GM20000 (cell line): ENCODE data around the gene SLX4IP.
"Not testable (repeated sequence)": the region's sequence is repeated elsewhere in the genome, so short reads cannot be mapped to it uniquely, and the experiment has no call there.

ENCODE experiments used
- DNase-seq: peaks from one replicate; pipeline ENCODE4 v3.0.0; 2012; ENCODE audit warnings: low spot score
- CTCF ChIP-seq: IDR thresholded peaks from 2 replicates; pipeline ENCODE4 v1.5.1; 2012; ENCODE audit warnings: mild to moderate bottlenecking, control low read depth; ENCODE audit errors: extremely low read depth, missing control alignments

SLX4IP gene

DNA sequence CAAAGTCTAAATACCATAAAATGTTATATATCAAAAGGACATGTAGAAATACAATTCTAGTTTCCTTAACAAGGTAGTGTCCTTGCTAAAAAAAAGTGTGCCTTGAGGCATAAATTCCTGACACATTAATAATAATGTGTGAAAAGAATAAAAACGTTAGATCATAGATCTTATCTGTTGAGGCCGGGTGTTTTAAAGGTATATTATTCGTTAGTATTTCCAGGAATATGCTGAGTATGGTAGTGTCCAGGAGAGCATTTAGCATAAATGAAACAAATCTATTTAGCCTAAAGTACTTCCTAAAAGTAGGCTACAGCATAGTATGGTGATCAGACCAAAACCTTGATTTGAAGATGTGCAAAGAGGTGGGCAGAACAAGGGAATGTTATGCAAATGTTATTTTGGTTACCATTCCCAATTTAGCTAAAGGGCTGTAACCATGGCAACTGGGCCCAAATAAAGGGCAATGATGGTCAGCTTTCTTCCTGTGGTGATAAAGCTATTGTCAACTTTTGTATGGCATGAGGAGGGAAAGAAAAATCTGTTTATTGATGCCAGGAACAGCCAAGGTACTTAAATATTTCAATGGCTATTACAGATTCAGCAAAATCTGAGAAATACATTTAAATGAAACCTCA lies 20.0 kb upstream of the SLX4IP start:
- DNase-seq, result no peak
- TF ChIP-seq CTCF, result no peak

DNA sequence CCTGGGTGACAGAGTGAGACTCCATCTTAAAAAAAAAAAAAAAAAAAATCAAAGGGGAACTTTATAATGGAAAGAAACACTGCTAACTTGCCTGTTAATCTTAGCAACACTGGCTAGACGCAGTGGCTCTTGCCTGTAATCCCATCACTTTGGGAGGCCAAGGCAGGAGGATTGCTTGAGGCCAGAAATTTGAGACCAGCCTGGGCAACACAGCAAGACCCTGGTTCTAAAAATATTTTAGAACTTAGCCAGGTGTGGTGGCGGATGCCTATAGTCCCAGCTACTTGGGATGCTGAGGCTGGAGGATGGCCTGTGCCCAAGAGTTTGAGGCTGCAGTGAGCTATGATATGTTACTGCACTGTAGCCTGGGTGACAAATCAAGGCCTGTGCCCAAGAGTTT lies 17.9 kb upstream of the SLX4IP start:
- DNase-seq, result not testable (repeated sequence)

GRCh38 chr20:10419550-10420133 lies 15.5 kb upstream of the SLX4IP start:
- no peak for DNase-seq
- no peak for TF ChIP-seq CTCF

DNA sequence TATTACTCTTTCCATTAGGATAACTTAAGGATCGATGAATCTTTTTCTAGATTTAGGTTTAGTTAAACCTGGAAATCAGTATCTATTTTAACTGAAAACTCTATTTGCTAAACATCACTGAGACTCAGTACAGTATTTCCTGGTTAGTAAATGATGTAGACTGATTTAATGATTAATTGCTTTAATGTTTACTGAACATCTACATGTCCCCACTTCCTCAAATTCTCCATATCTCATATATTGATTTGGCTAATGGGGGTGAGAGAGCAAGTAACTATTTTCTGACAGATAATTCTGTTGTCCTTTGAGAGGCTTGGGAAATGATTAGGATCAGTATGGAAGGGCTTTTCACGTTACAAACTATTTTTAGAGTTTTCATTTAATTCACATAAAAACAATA lies 11.4 kb upstream of the SLX4IP start:
- no peak for DNase-seq

GRCh38 chr20:10427060-10427692 lies 7.9 kb upstream of the SLX4IP start:
- TF ChIP-seq CTCF, result peak; percentile 62

More for the DNA sequence above, 11.4 kb upstream of the SLX4IP start:
- TF ChIP-seq CTCF, result no peak

GRCh38 chr20:10428008-10428407 lies 7.1 kb upstream of the SLX4IP start:
- no peak for DNase-seq
- no peak for TF ChIP-seq CTCF

More at GRCh38 chr20:10427060-10427692, 7.9 kb upstream of the SLX4IP start:
- no peak for DNase-seq

- no peak for DNase-seq
- no peak for TF ChIP-seq CTCF
These were observed 5.6 kb upstream of the SLX4IP start for GRCh38 chr20:10429443-10429981.
